GM19395 (cell line): ENCODE data around the gene LRRC4.

Source experiments
- ATAC-seq: cut with Tn5 transposase; IDR thresholded peaks from one replicate; pipeline ENCODE4 v1.9.1; 2021; ENCODE audit warnings: mild to moderate bottlenecking, moderate library complexity; ENCODE audit not compliant: unreplicated experiment

The LRRC4 gene

GRCh38 chr7:128059143-128059988 lies 28.1 kb upstream of the LRRC4 start:
- no peak for ATAC-seq

DNA sequence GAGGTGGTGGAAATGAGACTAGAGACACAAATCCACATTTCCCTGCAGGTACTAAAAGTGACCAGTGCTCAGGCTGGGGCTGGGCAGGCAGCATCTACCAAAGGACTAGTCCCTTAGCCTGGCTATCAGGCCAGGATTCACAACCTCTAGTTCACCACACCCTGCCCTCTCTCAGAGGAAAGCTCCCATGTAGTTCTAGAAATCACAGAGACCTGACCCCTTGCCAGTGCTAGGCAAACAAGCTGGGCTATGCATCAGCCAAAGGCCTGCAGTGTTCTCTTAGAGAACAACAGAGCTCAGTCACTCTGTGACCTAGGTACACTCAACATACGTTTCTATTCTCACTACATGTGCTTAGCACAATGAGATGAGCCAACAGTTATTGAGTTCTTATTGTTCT lies 26.7 kb upstream of the LRRC4 start:
- no peak for ATAC-seq

DNA sequence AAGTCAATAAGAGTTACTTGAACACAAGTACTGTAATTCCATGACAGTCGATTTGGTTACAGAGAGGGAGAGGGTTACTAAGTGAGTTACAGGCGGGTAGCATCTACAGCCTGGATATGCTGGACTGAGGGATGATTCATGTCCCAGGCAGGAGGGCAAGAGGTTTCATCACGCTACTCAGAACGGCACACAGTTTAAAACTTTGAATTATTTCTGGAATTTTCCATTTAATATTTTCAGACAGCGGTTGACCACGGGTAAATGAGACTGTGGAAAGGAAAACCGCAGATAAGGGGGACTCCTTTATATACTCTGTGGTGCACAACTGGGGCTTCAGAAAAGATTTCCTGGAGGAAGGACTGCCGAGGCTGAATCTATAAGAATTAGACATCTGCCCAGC lies 25.7 kb upstream of the LRRC4 start:
- no peak for ATAC-seq

DNA sequence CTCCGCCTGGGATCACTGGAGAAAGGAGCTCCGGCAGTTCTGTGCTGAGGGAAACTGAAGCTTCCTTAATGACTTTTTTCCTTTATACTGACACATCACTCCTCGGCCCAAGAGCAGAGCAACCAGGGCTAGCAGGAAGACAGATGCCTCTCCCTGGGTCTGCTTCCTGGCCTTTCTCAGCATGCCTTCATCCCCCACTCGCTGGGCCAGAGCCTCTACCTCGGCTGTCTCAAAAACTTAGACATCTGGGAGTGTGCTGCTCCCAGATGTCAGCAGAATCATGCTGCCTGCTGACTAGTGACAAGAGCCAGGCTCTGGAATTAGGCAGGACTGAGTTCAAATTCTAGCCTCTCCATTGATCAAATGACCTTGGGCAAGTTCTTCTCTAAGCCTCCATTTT lies 24.4 kb upstream of the LRRC4 start:
- ATAC-seq = no peak

DNA sequence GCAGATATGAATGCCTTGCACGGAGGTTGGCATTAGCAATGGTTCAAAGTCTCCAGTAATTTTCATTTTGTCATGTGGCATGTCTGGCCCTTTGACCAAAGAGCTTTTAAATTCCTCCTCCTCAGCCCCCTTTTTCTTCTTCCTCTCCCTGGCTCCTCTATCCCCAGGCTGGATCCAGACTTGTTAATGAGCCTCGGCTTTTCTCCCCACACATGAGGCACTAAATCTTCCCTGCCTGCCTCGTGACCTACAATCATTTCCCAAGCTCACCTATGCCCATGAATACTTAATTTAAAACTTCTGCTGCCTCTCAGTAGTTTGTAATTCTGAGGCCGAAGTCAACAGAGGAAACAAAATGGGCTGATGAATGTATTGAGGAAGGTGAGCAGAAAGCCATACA lies 23.3 kb upstream of the LRRC4 start:
- no peak for ATAC-seq

- ATAC-seq = no peak
Measured at GRCh38 chr7:128053991-128054390, 22.8 kb upstream of the LRRC4 start.

DNA sequence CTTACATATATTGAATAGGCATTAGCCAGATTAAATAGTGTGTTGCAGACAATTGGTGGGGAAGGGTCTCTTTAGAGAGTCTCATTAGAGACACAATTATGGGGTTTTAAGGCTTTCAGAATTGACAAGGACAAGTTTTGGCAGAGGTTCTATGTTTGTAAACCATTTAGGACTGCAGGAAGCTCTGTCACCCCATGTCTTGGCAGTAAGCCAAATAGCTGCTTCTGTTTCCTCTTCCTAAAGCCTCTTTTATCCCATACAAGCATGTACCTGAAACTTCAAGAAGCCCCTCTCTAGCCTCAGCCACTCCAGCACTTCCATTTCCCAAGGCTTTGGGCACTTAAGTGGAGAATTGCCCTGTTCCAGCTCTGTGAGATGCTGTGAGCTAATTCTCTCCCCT lies 21.8 kb upstream of the LRRC4 start:
- no peak for ATAC-seq

DNA sequence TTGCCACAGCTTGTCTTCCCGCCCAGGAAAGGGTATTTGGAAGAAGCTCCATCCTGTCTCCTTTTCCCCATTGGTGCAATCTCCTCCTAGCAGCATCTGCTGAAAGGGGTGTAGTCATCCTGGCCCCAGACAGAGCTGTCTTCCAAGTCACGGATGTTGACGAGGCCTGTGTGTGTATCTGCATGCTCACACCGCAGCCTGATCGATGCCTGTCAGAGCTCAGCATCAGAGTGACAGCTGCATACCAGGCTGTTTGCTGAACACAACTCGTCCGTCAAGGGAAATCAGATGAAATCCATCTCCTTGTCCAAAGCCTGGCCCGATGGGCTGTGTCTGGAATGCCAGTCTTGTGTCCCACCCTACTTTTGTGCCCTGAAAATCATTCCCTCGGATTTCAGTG lies 21.2 kb upstream of the LRRC4 start:
- no peak for ATAC-seq

DNA sequence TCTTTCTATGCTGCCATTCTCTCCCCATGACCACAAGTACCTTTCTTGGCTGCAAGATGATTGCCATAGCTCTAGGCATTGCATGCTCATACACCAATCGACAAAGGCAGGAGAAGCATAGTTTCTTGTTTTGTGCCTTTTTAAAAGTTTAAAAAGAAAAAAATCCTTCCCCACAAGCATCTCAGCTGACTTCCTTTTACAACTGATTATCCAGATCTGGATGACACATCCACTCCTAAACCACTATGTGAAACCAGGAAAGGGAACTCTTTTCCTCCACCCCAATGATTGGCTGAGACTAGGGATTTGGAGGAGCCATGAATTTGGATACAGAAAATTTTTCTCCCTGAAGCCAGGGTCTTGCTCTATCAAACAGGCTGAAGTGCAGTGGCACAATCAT lies 14.5 kb upstream of the LRRC4 start:
- no peak for ATAC-seq

DNA sequence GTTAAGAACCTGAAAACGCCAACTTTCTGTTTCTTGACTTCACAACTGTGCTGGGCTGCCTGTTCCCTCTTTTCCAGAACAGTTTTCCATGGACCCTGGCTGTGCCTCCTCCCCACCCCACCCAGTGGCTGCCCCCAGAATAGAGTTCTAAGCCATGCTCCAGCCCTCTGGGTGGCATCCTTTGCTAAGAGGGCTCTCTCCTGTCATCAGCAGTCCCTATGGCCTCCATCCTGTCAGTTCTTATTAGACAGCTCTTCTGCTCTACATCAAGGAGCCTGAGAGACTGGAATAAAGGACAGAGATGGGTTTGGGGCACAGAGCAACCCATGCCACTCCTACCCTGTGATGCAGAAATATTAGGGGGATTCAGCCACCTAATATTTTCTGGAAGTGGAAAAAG lies 13.9 kb upstream of the LRRC4 start:
- ATAC-seq = no peak

DNA sequence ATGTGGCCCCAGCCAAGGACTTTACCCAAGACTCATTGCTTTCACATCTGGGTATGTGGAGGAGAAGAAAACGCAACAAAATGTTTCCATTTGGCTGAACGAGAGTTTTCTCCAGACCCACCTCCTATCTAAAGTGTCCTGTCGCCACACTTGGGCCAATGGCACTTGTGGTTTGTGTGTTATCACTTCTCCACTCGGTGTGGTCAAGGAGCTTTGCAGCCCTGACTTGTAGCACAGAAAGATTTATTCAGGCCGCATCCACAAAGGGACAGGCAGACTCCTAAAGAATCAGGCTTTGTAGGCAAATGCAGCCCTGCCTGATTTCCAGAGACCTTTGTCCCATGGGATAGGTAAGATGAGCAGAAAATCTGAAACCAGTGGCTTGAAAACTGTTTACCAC lies 12.8 kb upstream of the LRRC4 start:
- ATAC-seq = no peak

DNA sequence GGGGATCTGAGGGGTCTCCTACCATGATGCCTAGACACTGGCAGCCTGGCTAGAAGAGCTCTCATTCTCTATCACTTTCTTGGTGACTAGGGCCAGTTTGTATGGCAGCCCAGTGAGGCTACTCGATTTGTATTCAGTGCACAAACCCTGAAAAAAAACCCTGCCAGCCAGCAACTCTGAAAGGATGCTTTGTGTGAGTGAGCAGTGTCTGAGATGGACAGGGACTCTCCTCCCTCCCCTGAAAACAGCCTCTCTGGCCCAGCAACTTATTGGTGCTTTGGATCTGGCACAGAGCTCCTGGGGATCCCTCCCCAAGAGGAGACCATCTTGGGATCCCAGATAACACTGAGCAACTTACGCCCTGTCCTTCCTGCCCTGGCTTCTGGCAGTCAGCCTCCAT lies 10.8 kb upstream of the LRRC4 start:
- ATAC-seq = no peak

DNA sequence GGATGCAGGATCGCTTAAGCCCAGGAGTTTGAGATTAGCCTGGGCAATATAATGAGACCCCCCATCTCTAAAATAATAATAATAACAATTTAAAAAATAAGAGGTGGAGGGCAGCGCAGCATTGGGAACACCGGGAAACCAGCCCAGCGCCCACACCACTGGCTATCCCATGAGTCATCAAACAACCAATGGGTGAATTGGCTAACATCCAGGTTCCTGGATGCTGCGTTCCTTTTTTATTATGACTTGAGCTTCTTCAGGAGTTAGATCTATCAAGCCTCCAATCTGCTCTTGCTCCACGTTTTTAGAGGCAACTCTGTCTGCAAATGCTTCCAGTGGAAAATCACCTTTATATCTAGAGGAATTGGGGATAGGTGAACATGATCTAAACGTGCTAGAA lies 10.0 kb upstream of the LRRC4 start:
- ATAC-seq = no peak

- ATAC-seq = no peak
Measured at GRCh38 chr7:128040205-128040604, 9.0 kb upstream of the LRRC4 start.

- ATAC-seq = no peak
Measured at GRCh38 chr7:128039544-128039953, 8.3 kb upstream of the LRRC4 start.

DNA sequence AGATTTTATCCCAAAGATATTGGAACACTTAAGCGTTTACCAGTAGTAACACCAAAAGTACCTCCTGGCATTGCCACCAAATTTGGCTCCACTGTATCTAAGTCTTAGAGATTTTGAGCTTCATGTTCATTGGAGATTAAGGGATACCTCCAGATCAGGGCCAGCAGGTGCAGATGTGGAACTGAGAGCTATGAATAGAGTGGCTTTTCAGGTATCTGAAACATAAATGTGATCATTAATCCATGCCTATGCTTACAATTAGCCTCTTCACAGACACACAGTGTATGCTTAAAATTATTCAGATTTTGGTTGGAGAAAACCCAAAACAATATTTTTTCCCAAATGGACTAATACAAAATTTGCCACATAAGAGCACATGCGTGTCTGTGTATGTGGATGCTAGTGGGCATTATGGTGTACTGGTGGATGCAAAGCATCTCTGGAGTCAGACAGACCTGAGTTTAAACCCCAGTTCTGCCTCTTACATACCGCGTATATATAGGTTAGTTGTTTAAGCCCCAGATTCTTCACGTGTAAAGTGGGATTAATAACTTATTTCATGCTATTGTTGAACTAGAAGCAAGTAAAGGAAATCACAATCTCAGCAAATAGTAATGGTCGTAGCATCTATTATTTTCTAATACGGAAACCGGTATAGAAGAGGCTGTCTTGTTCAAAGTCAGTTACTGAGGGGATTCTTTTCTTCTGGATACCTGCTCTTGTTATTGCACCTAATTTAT lies 6.8 kb upstream of the LRRC4 start:
- peak; percentile 43 for ATAC-seq

- ATAC-seq = no peak
Measured at GRCh38 chr7:128037081-128037480, 5.8 kb upstream of the LRRC4 start.

- peak; percentile 27 for ATAC-seq
Measured at GRCh38 chr7:128036226-128036940, 5.1 kb upstream of the LRRC4 start.

GRCh38 chr7:128035712-128036111 lies 4.5 kb upstream of the LRRC4 start:
- ATAC-seq = no peak

- no peak for ATAC-seq
Measured at GRCh38 chr7:128034825-128035224, 3.6 kb upstream of the LRRC4 start.

- no peak for ATAC-seq
Measured at GRCh38 chr7:128033246-128033645, 2.0 kb upstream of the LRRC4 start.
